Muscle of arm (tissue), 14 donors: ENCODE results near the gene TCTA. TPM values are rescaled to one million over a fixed set of nuclear protein-coding genes. Genes with fewer than 3 reads are reported as not detected.
A peak's percentile ranks its signal among the peaks of the same experiment; 100 is the strongest.
"Not testable (repeated sequence)": the region's sequence is repeated elsewhere in the genome, so short reads cannot be mapped to it uniquely, and the experiment has no call there.

ENCODE experiments used
- DNase-seq: peaks from one replicate; pipeline ENCODE4 v3.0.0-alpha.2; 2013
- long read RNA-seq, 11 donors: transcript quantifications; one replicate each; lab custom pipeline, GENCODE V29; 2026
- polyA plus RNA-seq, 12 donors: library from polyadenylated mRNA; unstranded; fragments of 120-200 nt; gene quantifications; one replicate each; pipeline ENCODE4 v1.2.1, GENCODE V29; 2013; ENCODE audit not compliant: insufficient read length in 12 of 12

The TCTA gene, protein sequence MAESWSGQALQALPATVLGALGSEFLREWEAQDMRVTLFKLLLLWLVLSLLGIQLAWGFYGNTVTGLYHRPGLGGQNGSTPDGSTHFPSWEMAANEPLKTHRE
- polyA plus RNA-seq = 10 to 100 TPM in 11 of 12 donors, not detected in 1; 14.2 to 32.4 (median 18.0) TPM
- long read RNA-seq, donor 1, transcript TCTA-201 (3 exons, 2,146 nt) = major isoform, 15 of 19 reads
- long read RNA-seq, donor 1, partial matches to known transcripts = 0 of 19 reads
- long read RNA-seq, donor 1, other reads (novel, unspliced or antisense) = 0 of 19 reads
- long read RNA-seq, donor 2, transcript TCTA-201 (3 exons, 2,146 nt) = major isoform, 10 of 24 reads
- long read RNA-seq, donor 2, partial matches to known transcripts = 12 of 24 reads
- long read RNA-seq, donor 2, other reads (novel, unspliced or antisense) = 0 of 24 reads
- long read RNA-seq, donor 3, transcript TCTA-201 (3 exons, 2,146 nt) = major isoform, 9 of 11 reads
- long read RNA-seq, donor 3, partial matches to known transcripts = 0 of 11 reads
- long read RNA-seq, donor 3, other reads (novel, unspliced or antisense) = 0 of 11 reads
- long read RNA-seq, donor 4, partial matches to known transcripts = 7 of 10 reads
- long read RNA-seq, donor 4, other reads (novel, unspliced or antisense) = 0 of 10 reads
- long read RNA-seq, donor 5, transcript TCTA-201 (3 exons, 2,146 nt) = major isoform, 27 of 28 reads
- long read RNA-seq, donor 5, partial matches to known transcripts = 0 of 28 reads
- long read RNA-seq, donor 5, other reads (novel, unspliced or antisense) = 0 of 28 reads
- long read RNA-seq, donor 6, transcript TCTA-201 (3 exons, 2,146 nt) = major isoform, 7 of 8 reads
- long read RNA-seq, donor 6, partial matches to known transcripts = 0 of 8 reads
- long read RNA-seq, donor 6, other reads (novel, unspliced or antisense) = 0 of 8 reads
- long read RNA-seq, donor 7, partial matches to known transcripts = 0 of 5 reads
- long read RNA-seq, donor 7, other reads (novel, unspliced or antisense) = 0 of 5 reads
- long read RNA-seq, donor 8, transcript TCTA-201 (3 exons, 2,146 nt) = major isoform, 10 of 15 reads
- long read RNA-seq, donor 8, partial matches to known transcripts = 5 of 15 reads
- long read RNA-seq, donor 8, other reads (novel, unspliced or antisense) = 0 of 15 reads
- long read RNA-seq, donor 9, transcript TCTA-201 (3 exons, 2,146 nt) = major isoform, 11 of 11 reads
- long read RNA-seq, donor 9, partial matches to known transcripts = 0 of 11 reads
- long read RNA-seq, donor 9, other reads (novel, unspliced or antisense) = 0 of 11 reads
- long read RNA-seq, donor 10, transcript TCTA-201 (3 exons, 2,146 nt) = major isoform, 8 of 17 reads
- long read RNA-seq, donor 10, partial matches to known transcripts = 8 of 17 reads
- long read RNA-seq, donor 10, other reads (novel, unspliced or antisense) = 0 of 17 reads
- long read RNA-seq, donor 11, transcript TCTA-201 (3 exons, 2,146 nt) = major isoform, 8 of 18 reads
- long read RNA-seq, donor 11, partial matches to known transcripts = 9 of 18 reads
- long read RNA-seq, donor 11, other reads (novel, unspliced or antisense) = 0 of 18 reads

DNA sequence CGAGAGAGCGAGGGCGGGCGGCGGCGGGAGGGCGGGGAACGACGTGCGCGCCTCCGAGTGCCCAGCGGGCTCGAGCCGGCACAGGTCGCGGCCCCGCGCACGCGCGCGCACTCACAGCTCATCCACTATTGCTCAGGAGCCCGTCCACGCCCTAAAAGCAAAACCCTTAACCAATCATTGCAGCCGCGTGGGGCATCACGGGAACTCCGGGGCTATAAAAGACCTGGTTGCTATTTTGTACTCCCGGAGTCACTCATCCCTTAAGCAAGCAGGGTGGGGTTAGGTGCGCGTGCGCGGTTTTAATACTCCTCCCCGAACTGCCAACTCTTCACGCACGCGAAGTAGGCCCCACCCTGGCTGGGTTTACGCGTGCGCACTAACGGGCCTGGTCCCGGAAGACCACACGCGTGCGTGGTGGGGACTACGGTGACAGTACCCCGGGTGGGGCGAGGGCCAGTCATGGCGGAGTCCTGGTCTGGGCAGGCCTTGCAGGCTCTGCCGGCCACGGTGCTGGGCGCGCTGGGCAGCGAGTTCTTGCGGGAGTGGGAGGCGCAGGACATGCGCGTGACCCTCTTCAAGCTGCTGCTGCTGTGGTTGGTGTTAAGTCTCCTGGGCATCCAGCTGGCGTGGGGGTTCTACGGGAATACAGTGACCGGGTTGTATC lies at the start of gene TCTA, which contains the start of gene RHOA:
TSS of gene TCTA (plus strand) at position 456 of the 664 bp plus-strand sequence. CDS start at position 460, 4 bp downstream.
TSS of gene RHOA (minus strand) at position 9 of the 664 bp plus-strand sequence. CDS start 36,387 bp downstream, outside the sequence.
- peak; percentile 100 for DNase-seq

DNA sequence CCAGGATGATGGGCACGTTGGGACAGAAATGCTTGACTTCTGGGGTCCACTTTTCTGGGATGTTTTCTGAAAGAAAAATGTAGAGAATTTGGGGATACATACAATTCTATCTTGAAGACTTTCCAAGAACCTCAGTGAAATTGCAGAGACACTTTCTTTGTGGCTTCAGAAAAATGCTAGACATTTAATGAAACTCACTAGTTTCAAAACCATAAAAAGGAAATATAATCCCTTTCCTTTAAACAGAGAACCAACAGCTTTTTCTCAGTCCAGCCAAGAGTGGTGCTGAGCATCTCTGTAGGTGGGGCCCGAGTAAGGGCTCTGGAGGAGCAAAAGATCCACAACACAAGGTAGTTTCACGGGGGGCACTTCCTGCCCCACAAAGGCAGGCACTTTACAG lies 49.7 kb upstream of the TCTA start:
- no peak for DNase-seq

DNA sequence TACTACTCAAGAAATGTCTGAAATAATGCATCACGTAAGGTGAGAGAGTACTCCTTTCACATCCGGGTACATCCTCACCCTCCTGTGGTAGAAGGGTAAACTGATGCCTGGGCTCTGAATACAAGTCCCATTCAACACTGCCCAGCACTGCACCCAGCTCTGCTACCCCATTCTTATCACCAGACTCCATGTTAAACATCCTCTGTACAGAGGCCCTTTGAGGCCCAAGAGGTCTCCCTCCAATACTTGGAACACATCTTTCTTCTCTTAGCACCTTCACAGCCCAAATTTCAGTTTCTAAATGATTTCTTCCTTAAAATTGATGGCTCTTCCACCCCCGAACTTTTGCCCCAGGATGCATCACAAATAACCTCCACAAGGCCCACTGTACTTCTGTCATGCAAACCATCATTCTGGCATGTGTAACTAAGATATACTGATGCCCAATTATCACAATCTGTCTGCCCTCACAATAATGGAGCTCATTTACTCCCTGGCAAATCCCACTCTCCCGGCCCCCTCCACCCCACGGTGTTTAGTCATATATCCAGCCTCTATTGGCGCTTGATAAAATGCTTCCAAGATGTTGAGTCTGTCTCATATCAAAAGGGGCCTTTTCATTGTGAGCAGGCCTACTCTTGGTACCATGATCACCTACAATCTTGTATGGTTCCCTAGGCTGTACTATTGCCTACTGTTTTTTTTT lies 41.5 kb upstream of the TCTA start:
- no peak for DNase-seq

DNA sequence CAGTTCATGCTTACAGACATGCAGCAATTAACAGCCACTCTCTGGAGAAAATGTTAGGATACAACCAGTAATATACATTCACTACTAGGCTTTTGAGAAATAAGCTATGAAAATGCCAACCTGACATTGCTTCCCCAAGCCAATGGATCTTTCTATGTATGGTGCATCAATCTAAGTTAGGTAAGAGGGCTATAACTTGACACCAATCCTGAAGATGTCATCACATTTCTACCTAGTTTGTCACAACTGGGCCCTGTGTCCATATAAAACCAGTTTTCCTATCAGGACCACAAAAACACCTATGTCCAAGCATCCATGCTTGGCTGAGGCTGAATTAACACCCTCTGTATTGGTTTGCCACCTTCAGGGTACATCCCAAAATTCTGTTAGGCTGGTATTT lies 40.3 kb upstream of the TCTA start:
- DNase-seq = no peak

DNA sequence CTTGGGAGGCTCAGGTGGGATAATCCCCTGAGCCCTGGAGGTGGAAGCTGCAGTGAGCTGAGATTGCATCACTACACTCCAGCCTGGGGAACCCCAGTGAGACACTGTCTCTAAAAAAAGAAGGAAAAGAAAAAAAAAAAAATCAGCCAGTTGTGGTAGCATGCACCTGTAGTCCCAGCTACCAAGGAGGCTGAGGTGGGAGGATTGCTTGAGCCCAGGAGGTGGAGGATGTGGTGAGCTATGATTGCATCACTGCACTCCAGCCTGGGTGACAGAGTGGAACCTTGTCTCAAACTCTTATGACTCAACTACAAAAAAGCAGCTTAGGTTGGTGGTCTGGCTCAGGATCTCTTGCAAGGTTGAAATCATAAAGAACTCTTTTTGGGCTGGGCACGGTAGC lies 34.7 kb upstream of the TCTA start:
- no peak for DNase-seq

DNA sequence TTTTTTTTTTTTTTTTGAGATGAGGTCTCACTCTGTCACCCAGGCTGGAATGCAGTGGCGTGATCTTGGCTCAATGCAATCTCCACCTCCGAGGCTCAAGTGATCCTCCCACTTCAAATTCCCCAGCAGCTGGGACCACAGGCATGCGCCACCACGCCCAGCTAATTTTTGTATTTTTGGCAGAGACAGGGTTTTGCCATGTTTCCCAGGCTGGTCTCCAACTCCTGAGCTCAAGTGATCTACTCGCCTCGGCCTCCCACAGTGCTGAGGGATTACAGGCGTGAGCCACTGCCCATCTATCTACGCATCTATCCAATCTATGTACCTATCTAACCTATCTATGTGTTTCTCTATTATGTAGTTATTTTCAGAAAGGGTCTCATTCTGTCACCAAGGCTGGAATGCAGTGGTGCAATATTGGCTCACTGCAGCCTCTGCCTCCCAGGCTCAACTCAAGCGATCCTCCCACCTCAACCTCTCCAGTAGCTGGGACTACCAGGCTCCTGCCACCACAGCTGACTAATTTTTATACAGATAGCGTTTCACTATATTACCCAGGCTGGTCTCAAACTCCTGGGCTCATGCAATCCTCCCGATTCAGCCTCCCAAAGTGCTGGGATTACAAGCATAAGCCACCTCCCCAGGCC lies 33.9 kb upstream of the TCTA start:
- no peak for DNase-seq

DNA sequence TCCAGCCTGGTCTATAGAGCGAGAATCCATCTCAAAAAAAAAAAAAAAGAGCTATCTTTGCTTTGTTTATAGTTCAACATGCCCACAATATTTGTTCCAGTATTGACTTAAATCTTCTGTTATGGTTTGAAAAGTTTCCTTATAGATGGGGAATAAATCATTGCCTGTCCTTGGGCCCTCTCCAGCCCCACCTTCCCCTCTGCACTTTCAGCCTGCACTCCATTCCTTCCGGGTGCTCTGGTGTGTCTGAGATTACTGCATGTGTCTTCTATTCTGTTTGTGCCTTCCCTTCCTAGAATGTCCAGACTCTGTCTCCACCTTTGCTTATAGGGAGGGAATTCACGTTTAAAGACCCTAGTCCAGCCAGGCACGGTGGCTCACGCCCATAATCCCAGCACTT lies 28.8 kb upstream of the TCTA start:
- no peak for DNase-seq

DNA sequence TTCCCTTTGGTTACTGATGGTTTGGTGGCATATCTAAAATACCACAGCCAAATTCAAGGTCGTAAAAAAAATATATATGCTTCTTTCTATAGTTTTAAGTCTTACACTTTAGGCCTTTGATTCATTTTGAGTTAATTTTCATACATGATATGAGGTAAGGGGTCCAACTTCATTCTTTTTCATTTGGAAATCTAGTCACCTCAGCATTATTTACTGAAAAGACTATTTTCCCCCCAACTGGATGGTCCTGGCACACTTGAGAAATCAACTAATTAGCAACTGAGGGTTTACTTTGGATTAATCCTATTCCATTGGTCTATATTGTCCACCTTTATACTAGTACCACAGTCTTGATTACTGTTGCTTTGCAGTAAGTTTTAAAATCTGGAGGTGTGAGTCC lies 26.6 kb upstream of the TCTA start:
- no peak for DNase-seq

DNA sequence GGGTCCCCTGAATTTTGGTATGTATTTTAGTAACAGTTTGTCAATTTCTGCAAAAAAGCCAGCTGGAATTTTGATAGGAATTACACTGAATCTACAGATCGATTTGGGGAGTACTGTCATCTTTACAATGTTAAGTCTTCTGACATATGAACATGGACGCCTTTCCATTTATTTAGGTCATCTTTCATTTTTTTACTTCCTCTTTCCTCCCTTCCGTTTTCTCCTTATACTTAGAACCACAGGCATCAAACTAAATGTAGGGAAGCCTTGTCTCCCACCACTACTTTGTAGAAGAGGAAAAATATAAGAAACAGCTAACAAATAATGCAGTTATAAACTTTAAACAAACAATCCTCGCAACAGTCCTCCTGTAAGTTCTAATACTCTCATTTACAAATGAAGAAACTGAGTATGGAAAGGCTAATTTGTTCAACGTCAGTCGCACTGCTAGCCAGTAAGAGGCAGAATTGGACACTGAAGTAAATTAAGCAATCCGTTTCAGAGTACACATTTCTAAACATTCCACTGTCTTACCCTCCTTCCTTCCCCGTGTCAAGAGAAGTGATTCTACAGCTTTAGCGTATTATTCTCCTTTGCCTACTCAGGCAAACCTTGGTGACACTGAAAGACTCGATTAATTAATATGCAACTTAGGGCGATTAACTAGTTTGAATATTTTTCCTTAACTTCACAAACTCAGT lies 26.0 kb upstream of the TCTA start:
- DNase-seq = no peak

DNA sequence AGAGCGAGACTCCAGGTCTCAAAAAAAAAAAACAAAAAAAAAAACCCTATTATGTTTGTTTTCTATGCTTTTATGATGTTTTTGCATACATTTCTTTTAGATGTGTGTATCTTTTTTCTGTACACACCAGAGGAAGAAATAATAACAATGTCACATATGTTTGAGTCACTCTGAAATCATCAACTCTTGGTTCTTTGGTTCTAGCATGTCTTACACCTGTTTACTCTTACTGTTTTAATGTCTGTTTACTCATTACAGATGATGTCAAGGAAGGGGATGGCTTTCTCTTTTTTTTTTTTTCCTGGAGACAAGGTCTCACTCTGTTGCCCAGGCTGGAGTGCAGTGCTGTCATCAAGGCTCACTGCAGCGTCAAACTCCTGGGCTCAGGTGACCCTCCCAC lies 24.5 kb upstream of the TCTA start:
- DNase-seq = no peak

DNA sequence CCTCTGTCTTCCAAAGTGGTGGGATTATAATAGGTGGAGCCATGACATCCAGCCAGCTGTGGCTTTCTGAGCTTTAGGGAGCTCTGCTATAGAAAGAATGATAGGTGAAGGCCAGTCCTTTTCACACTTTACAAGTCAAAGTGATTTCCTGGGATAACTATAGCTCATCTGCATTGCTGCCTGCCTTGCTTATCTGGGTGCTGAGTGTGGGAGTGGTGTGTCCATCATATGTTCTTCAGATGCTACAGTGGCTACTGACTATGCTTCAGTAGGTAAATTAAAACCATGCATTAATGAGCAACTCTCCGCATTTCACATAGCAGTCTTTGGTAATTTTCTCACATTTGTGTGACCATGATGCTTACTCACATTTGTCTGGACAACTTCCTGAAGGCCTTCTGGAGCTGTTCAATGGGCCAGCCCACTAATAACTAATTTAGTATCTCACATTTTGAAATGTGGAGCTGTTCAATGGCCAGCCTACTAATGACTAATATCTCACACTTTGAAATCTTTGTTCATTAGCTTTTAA lies 23.9 kb upstream of the TCTA start:
- DNase-seq = no peak

DNA sequence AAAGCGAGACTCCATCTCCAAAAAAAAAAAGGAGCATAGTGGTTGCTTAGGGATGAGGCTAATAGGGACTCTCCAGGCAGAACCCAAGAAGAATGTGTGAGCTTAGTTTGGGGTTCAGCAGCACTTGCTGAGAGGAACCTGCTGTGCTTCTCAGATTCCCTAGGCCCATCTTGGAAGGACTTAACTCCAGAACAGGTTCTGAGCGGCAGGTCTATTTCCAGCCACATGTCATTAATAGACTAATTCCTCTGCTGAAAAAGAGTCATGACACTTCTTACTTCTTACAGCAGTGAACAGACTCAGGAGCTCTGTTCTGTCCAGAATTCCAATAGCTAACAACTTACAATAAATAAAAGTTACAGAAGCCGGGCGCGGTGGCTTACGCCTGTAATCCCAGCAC lies 22.9 kb upstream of the TCTA start:
- no peak for DNase-seq

DNA sequence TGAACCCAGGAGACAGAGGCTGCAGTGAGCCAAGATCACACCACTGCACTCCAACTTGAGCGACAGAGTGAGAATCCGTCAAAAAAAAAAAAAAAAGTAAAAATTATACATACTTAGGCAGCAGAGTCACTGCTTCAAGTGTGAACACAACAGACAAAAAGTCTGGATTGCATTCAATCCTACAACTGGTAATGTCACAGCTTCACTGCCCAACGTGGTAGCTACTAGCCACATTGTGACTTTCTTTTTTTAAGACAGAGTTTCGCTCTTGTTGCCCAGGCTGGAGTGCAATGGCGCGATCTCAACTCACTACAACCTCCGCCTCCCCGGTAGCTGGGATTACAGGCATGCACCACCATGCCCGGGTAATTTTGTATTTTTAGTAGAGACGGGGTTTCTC lies 20.9 kb upstream of the TCTA start:
- not testable (repeated sequence) for DNase-seq

DNA sequence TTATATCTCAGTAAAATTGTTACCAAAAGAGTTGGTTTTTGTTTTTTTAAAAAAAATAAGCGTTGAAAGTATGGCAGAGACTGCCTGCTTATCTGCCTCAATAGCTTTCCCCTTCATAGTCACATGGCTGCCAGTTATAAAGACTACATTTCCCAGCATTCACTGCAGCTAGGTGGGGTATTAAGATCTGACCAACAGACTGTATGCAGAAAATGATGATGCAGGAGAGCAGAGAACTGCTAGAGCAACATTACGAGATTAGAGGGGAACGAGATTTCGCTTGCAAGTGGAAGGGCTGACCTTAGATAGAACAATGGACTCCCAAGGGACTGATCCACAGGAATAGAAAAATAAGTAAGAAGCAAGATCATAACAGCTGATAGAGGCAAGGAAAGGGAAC lies 14.8 kb upstream of the TCTA start:
- no peak for DNase-seq

DNA sequence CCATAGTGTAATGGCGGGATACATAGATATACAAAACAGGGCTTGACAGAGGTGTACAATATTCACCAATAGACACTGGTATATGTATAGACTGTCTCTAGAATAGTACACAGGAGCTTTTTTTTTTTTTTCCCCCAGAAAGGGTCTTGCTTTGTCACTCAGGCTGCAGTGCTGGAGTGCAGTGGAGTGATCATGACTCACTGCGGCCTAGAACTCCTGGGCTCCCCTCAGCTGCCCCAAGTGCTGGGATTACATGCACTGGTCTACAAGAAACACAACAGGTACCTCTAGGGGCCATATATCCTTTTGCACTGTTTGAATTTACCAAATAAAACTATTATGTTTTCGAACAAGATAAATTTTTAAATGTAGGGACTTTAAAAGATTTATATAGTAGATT lies 12.8 kb upstream of the TCTA start:
- DNase-seq = no peak

DNA sequence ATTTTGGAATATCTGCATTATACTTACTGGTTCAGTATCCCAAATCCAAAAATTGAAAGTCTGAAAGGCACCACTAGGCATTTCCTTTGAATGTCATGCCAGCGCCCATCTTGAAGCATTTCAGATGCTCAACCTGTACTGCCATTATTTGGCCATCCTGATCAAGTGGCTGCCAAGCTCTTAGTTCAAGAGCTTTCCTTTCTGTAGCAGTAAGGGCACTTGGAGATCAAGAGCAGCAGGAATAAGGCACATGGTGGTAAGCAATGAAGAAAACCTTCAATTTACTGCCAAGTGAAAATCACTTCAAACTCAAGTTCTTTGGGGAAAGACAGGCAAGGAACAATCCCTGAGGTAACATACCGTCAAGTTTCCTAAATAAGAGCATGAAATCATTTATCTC lies 10.5 kb upstream of the TCTA start:
- DNase-seq = no peak

DNA sequence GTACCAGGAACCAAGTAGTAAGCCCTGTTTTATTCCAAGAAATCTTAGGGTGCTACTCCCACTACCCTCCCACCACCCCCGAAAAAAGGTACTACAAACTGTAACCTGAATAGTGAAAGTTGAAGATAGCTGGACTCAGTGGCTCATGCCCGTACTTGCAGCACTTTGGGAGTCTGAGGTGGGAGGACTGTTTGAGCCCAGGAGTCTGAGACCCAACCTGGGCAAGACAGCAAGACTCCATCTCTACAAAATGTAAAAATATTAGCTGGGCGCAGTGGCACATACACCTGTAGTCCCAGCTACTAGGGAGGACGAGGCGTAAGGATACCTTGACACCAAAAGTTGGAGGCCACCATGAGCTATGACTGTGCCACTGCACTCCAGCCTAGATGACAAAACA lies 8.3 kb upstream of the TCTA start:
- no peak for DNase-seq

DNA sequence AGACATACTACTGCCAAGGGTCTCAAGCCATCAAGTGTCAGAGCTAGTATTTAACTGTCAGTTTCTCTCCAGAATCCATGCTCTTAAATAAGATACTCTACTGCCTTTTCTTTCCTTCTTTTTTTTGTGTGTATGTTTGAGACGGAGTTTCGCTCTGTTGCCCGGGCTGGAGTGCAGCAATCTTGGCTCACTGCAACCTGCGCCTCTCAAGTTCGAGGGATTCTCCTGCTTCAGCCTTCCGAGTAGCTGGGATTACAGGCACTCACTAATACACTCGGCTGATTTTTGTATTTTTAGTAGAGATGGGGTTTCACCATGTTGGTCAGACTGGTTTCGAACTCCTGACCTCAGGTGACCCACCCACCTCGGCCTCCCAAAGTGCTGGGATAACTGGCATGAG lies 6.7 kb upstream of the TCTA start:
- not testable (repeated sequence) for DNase-seq
